Myocyte (in vitro differentiated cells): Measurements from ENCODE around the gene PABPN1. TPM values are rescaled to one million over a fixed set of nuclear protein-coding genes. Genes with fewer than 3 reads are reported as not detected.

ENCODE experiments used
- total RNA-seq: library from RNA; depleted of rRNA; stranded (reverse); fragments of >200 nt; gene quantifications from 2 replicates; pipeline ENCODE4 v1.2.3, GENCODE V29; 2014

The PABPN1 gene
- total RNA-seq, 1 donor from 2014 or later, result 90.2 TPM

Other genes starting within 250 kb of the PABPN1 start
- 85.4 and 90.4 TPM in 2 replicates for gene ACIN1, start 226.3 kb upstream of the PABPN1 start, total RNA-seq
- 28.9 and 40.7 TPM in 2 replicates for gene C14orf119, start 226.0 kb upstream of the PABPN1 start, total RNA-seq
- gene CIROP, start 216.5 kb upstream of the PABPN1 start, total RNA-seq, result not detected in 2 replicates
- gene CEBPE, start 202.2 kb upstream of the PABPN1 start, total RNA-seq, result not detected in 2 replicates
- 1.7 and 4.8 TPM in 2 replicates for gene SLC7A8, start 137.8 kb upstream of the PABPN1 start, total RNA-seq
- gene RNF212B, start 83.5 kb upstream of the PABPN1 start, total RNA-seq, result not detected in 2 replicates
- gene HOMEZ, start 35.3 kb upstream of the PABPN1 start, total RNA-seq, result 7.1 and 8.7 TPM in 2 replicates
- gene PPP1R3E, start 18.6 kb upstream of the PABPN1 start, total RNA-seq, result 6.1 and 8.1 TPM in 2 replicates
- 19.4 and 22.0 TPM in 2 replicates for gene BCL2L2, start 14.6 kb upstream of the PABPN1 start, total RNA-seq
- gene SLC22A17, start 31.4 kb downstream of the PABPN1 start, total RNA-seq, result 9.6 and 11.1 TPM in 2 replicates
- gene EFS, start 43.7 kb downstream of the PABPN1 start, total RNA-seq, result not detected in 2 replicates
- gene IL25, start 51.4 kb downstream of the PABPN1 start, total RNA-seq, result not detected in 2 replicates
- gene CMTM5, start 55.6 kb downstream of the PABPN1 start, total RNA-seq, result not detected in 2 replicates
- gene MYH6, start 86.8 kb downstream of the PABPN1 start, total RNA-seq, result 2.6 and 3.4 TPM in 2 replicates
- 155 and 258 TPM in 2 replicates for gene MYH7, start 114.2 kb downstream of the PABPN1 start, total RNA-seq
- 34.3 and 39.5 TPM in 2 replicates for gene NGDN, start 148.2 kb downstream of the PABPN1 start, total RNA-seq
- 0.05 and 0.31 TPM in 2 replicates for gene ZFHX2, start 230.3 kb downstream of the PABPN1 start, total RNA-seq
- gene THTPA, start 234.8 kb downstream of the PABPN1 start, total RNA-seq, result 31.6 and 42.1 TPM in 2 replicates
- gene AP1G2, start 246.3 kb downstream of the PABPN1 start, total RNA-seq, result 10.0 and 10.2 TPM in 2 replicates